ENCODE results near the gene BCL2. TPM values are rescaled to one million over a fixed set of nuclear protein-coding genes. Genes with fewer than 3 reads are reported as not detected.

Gene BCL2
- total RNA-seq, 4 donors from 2014 or later = 10.7 to 37.3 (median 24.2) TPM

- TF ChIP-seq CTCF (IDR thresholded peaks at IDR 0.05) = no peak
- TF ChIP-seq POLR2A (IDR thresholded peaks at IDR 0.05) = no peak
- TF ChIP-seq POLR2AphosphoS5 (IDR thresholded peaks at IDR 0.05) = no peak
- no peak for TF ChIP-seq EP300 (IDR thresholded peaks at IDR 0.05)
- WGBS = 75% methylated on average over 1 of the region's 1 CpG
- Histone ChIP-seq H3K4me3 (no peak overlapping the region), H3K36me3 (no peaks in the 10 kb centered on the region), H3K4me1 (peaks cover 10% of the 10 kb centered on the region), H3K27me3 (no peaks in the 10 kb centered on the region), H3K9me3 (no peaks in the 10 kb centered on the region), H3K27ac (no peak overlapping the region)
- DNase-seq (ENCODE audit: low spot score in 2 of 2) = no peak
Measured at GRCh38 chr18:63207835-63208234, 111.7 kb downstream of the BCL2 start.

GRCh38 chr18:63207143-63207790, 112.3 kb downstream of the BCL2 start:
- H3K27me3 ChIP-seq = no peaks in the 10 kb centered on the region
- H3K36me3 ChIP-seq = no peaks in the 10 kb centered on the region
- no peak for DNase-seq (ENCODE audit: low spot score in 2 of 2)
- H3K4me3 ChIP-seq = no peak overlapping the region
- TF ChIP-seq POLR2A (IDR thresholded peaks at IDR 0.05) = no peak
- TF ChIP-seq CTCF (IDR thresholded peaks at IDR 0.05) = no peak
- no peak for TF ChIP-seq EP300 (IDR thresholded peaks at IDR 0.05)
- TF ChIP-seq POLR2AphosphoS5 (IDR thresholded peaks at IDR 0.05) = no peak
- 86% methylated on average over 14 of the region's 14 CpGs for WGBS
- H3K9me3 ChIP-seq = no peaks in the 10 kb centered on the region
- H3K27ac ChIP-seq = no peak overlapping the region
- peaks cover 12% of the 10 kb centered on the region for H3K4me1 ChIP-seq

GRCh38 chr18:63206433-63207142, 113.0 kb downstream of the BCL2 start:
- DNase-seq (ENCODE audit: low spot score in 2 of 2) = no peak
- no peak for TF ChIP-seq CTCF (IDR thresholded peaks at IDR 0.05)
- TF ChIP-seq EP300 (IDR thresholded peaks at IDR 0.05) = no peak
- no peak for TF ChIP-seq POLR2A (IDR thresholded peaks at IDR 0.05)
- TF ChIP-seq POLR2AphosphoS5 (IDR thresholded peaks at IDR 0.05) = no peak
- no peaks in the 10 kb centered on the region for H3K9me3 ChIP-seq
- H3K4me3 ChIP-seq = no peak overlapping the region
- no peaks in the 10 kb centered on the region for H3K36me3 ChIP-seq
- no peak overlapping the region for H3K27ac ChIP-seq
- peaks cover 17% of the 10 kb centered on the region for H3K4me1 ChIP-seq
- H3K27me3 ChIP-seq = no peaks in the 10 kb centered on the region
- 81% methylated on average over 13 of the region's 13 CpGs for WGBS

GRCh38 chr18:63205791-63206252, 113.7 kb downstream of the BCL2 start:
- Histone ChIP-seq H3K36me3 (no peaks in the 10 kb centered on the region), H3K27ac (no peak overlapping the region), H3K4me3 (no peak overlapping the region), H3K4me1 (peaks cover 17% of the 10 kb centered on the region), H3K27me3 (no peaks in the 10 kb centered on the region), H3K9me3 (no peaks in the 10 kb centered on the region)
- 68% methylated on average over 6 of the region's 6 CpGs for WGBS
- no peak for DNase-seq (ENCODE audit: low spot score in 2 of 2)
- TF ChIP-seq EP300 (IDR thresholded peaks at IDR 0.05) (no peak), POLR2A (IDR thresholded peaks at IDR 0.05) (no peak), CTCF (IDR thresholded peaks at IDR 0.05) (no peak), POLR2AphosphoS5 (IDR thresholded peaks at IDR 0.05) (no peak)

- Histone ChIP-seq H3K4me3 (no peak overlapping the region), H3K9me3 (no peaks in the 10 kb centered on the region), H3K27me3 (no peaks in the 10 kb centered on the region), H3K4me1 (peaks cover 31% of the 10 kb centered on the region), H3K27ac (no peak overlapping the region), H3K36me3 (no peaks in the 10 kb centered on the region)
- TF ChIP-seq POLR2AphosphoS5 (IDR thresholded peaks at IDR 0.05) (no peak), POLR2A (IDR thresholded peaks at IDR 0.05) (no peak), EP300 (IDR thresholded peaks at IDR 0.05) (no peak), CTCF (IDR thresholded peaks at IDR 0.05) (no peak)
- no peak for DNase-seq (ENCODE audit: low spot score in 2 of 2)
- 75% methylated on average over 3 of the region's 3 CpGs for WGBS
Measured at GRCh38 chr18:63203497-63203896, 116.1 kb downstream of the BCL2 start.
